Measurements from ENCODE around the gene STK17A.
"Not testable (repeated sequence)": the region's sequence is repeated elsewhere in the genome, so short reads cannot be mapped to it uniquely, and the experiment has no call there.

STK17A gene

DNA sequence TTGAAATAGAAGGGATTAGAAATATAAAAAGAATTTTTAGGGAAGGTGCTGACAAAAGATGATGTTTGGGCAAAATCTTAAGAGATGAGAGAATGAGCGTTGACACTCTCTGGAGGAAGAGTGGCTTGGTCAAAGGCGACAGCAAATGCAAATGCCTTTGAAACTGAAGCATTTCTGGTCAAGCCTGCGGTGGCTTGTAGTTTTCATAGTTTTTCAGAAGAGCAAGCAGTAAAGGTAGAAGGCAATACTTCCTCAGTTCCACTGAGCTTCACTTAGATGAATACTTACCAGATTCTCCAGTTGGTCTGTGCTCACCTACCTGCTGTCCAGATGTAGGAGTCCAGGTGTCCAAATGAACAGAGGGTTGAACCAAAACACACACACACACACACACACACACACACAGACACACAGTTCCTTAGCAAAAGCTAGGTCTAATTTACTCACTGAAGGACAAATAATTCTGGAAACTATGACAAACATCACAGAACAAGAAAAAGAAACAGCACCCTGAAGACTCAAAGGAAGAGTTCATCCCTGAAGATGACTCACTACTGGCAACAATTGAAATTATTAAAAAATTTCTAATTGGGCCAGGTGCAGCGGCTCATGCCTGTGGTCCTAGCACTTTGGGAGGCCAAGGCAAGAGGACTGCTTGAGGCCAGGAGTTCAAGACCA is 12.1 kb upstream of the STK17A start:
- TF ChIP-seq POLR2A (IDR thresholded peaks at IDR 0.05; ENCODE audit: extremely low read depth, insufficient read length) = no peak
- TF ChIP-seq, protein P1, sequence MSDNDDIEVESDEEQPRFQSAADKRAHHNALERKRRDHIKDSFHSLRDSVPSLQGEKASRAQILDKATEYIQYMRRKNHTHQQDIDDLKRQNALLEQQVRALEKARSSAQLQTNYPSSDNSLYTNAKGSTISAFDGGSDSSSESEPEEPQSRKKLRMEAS (IDR thresholded peaks at IDR 0.05; ENCODE audit: low read depth, low read length) = no peak
- TF ChIP-seq, protein P2, sequence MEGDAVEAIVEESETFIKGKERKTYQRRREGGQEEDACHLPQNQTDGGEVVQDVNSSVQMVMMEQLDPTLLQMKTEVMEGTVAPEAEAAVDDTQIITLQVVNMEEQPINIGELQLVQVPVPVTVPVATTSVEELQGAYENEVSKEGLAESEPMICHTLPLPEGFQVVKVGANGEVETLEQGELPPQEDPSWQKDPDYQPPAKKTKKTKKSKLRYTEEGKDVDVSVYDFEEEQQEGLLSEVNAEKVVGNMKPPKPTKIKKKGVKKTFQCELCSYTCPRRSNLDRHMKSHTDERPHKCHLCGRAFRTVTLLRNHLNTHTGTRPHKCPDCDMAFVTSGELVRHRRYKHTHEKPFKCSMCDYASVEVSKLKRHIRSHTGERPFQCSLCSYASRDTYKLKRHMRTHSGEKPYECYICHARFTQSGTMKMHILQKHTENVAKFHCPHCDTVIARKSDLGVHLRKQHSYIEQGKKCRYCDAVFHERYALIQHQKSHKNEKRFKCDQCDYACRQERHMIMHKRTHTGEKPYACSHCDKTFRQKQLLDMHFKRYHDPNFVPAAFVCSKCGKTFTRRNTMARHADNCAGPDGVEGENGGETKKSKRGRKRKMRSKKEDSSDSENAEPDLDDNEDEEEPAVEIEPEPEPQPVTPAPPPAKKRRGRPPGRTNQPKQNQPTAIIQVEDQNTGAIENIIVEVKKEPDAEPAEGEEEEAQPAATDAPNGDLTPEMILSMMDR (IDR thresholded peaks at IDR 0.05; ENCODE audit: low read depth, low read length) = no peak
- no peak overlapping the region for H3K4me3 ChIP-seq (ENCODE audit: low read depth, low read length)
- no peak for DNase-seq (ENCODE audit: low read depth)

DNA sequence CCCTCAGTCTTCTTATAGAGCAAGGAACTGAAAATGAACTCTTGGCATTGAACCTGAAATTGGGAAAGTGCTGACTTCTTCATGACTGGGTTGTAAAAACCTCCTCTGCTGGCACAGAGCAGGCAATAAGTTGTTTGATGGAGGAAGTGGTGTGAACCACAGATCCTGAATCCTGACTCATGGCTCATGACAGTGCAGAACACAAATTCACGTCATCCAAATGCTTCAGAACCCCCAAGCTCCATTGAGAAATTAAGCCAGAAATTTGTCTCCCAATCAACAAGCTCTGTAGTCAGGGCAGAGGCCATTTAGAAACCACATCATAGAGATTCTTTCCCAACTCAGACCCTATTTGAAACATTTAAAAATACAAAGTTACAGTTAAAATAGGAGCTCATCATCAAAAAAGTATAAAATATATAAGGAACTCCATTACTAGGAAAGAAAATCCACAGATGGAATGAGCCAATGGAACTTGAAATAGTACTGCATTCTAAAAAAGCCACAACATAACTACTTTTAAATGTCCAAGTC is 10.3 kb upstream of the STK17A start:
- no peak overlapping the region for H3K4me3 ChIP-seq (ENCODE audit: low read depth, low read length)
- DNase-seq (ENCODE audit: low read depth) = peak; percentile 99
- TF ChIP-seq, protein P1 (IDR thresholded peaks at IDR 0.05; ENCODE audit: low read depth, low read length) = peak; percentile 70
- no peak for TF ChIP-seq MYC (IDR thresholded peaks at IDR 0.05; ENCODE audit: low read depth, low read length)

DNA sequence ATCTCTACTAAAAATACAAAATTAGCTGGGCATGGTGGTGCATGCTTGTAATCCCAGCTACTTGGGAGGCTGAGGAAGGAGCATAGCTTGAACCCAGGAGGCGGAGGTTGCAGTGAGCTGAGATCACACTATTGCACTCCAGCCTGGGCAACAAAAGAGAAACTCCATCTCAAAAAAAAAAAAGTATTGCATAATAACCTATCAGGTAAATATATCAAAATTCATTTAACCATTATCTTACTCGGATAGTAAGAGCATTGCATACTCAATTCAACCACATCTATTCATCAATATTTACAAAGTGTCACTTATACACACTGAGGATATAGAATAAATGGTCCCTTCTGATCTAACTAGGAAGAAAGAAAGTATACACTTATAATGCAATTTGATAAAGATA is 9.1 kb upstream of the STK17A start:
- not testable (repeated sequence) for H3K4me3 ChIP-seq (ENCODE audit: low read depth, low read length)

DNA sequence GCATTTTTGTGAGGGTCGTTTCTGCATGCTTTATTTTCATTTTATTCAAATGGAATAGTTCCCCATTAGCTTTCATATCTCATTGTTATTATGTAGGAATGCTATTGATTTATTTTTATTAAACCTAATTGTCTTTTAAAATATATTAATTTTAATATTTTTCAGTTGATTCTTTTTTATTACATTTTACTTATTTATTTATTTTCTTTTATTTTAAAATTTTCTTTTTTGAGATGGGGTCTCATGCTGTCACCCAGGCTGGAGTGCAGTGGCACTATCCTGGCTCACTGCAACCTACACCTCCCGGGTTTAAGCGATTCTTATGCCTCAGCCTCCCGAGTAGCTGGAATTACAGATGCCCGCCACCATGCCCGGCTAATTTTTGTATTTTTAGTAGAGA is 7.4 kb upstream of the STK17A start:
- TF ChIP-seq POLR2A (IDR thresholded peaks at IDR 0.05; ENCODE audit: extremely low read depth, insufficient read length) (no peak), MYC (IDR thresholded peaks at IDR 0.05; ENCODE audit: low read depth, low read length) (no peak)
- TF ChIP-seq, protein P2 (IDR thresholded peaks at IDR 0.05; ENCODE audit: low read depth, low read length) = no peak
- TF ChIP-seq, protein P1 (IDR thresholded peaks at IDR 0.05; ENCODE audit: low read depth, low read length) = no peak
- no peak overlapping the region for H3K4me3 ChIP-seq (ENCODE audit: low read depth, low read length)
- DNase-seq (ENCODE audit: low read depth) = no peak

More for the DNA sequence above, 9.1 kb upstream of the STK17A start:
- DNase-seq (ENCODE audit: low read depth) = not testable (repeated sequence)

DNA sequence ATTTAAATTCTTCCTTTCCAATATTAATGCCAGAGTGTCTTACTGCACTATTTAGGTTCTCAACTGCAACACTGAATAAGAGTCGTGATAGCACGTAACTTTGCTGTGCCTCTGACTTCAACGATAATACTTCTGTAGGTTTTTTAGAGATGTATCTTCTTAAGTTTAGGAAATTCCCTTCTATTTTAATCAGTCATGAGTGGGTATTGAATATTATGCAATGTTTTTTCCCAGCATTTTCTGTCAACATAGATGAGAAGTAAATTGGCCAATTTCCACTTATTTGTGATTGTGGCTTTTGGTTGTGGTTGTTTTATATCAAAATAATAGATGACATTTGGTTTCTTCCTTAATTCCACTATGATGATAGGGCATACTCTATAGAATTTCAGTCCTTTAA is 6.7 kb upstream of the STK17A start:
- TF ChIP-seq, protein P2 (IDR thresholded peaks at IDR 0.05; ENCODE audit: low read depth, low read length) = no peak
- TF ChIP-seq MYC (IDR thresholded peaks at IDR 0.05; ENCODE audit: low read depth, low read length) (no peak), POLR2A (IDR thresholded peaks at IDR 0.05; ENCODE audit: extremely low read depth, insufficient read length) (no peak)
- TF ChIP-seq, protein P1 (IDR thresholded peaks at IDR 0.05; ENCODE audit: low read depth, low read length) = no peak
- no peak for DNase-seq (ENCODE audit: low read depth)
- no peak overlapping the region for H3K4me3 ChIP-seq (ENCODE audit: low read depth, low read length)

DNA sequence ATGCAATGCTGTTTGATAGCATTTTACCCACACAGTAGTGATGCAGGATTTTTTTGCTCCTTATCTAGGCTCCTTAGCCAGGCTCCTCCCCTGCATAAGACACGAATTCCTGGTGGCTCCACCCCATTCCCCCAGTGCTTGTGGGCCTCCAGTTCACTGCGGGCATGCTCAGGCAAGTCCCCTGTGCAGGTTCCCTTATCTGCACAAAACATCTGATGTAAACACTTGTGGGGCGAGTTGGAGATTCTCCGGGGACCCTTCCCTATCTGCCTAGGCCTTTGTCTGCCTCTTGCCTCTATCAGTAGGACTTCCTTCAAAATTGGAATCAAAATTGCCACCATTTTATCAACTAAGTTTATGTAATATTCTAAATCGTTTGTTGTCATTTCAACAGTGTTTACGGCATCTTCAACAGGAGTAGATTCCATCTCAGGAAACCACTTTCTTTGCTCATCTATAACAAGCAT is 5.4 kb upstream of the STK17A start:
- H3K4me3 ChIP-seq (ENCODE audit: low read depth, low read length) = no peak overlapping the region
- DNase-seq (ENCODE audit: low read depth) = peak; percentile 72
- TF ChIP-seq, protein P2 (IDR thresholded peaks at IDR 0.05; ENCODE audit: low read depth, low read length) = no peak
- TF ChIP-seq MYC (IDR thresholded peaks at IDR 0.05; ENCODE audit: low read depth, low read length) = no peak
- no peak for TF ChIP-seq POLR2A (IDR thresholded peaks at IDR 0.05; ENCODE audit: extremely low read depth, insufficient read length)
- TF ChIP-seq, protein P1 (IDR thresholded peaks at IDR 0.05; ENCODE audit: low read depth, low read length) = no peak

Data from NB4 (cell line).